Astrocyte of the spinal cord (primary cell): ENCODE results near the gene TRIO.
A peak's percentile ranks its signal among the peaks of the same experiment; 100 is the strongest.

Source experiments
- DNase-seq: peaks from one replicate; pipeline ENCODE4 v3.0.0; 2011; ENCODE audit warnings: low read depth, low spot score
- H3K4me3 ChIP-seq: 2 replicates; pipeline ENCODE4 v1.5.1; 2011; ENCODE audit warnings: low read depth, mild to moderate bottlenecking, low read length, moderate library complexity
- in situ Hi-C: cut with HindIII; loops from 2 replicates; pipeline ENCODE4 v1.10.0; 2017; ENCODE audit warnings: low sequenced_read_pairs
- TF ChIP-seq, protein P1 (sequence below): IDR thresholded peaks from 2 replicates; pipeline ENCODE4 v1.5.1; 2012; ENCODE audit warnings: low read depth, mild to moderate bottlenecking, low read length, inconsistent platforms

The TRIO gene

DNA sequence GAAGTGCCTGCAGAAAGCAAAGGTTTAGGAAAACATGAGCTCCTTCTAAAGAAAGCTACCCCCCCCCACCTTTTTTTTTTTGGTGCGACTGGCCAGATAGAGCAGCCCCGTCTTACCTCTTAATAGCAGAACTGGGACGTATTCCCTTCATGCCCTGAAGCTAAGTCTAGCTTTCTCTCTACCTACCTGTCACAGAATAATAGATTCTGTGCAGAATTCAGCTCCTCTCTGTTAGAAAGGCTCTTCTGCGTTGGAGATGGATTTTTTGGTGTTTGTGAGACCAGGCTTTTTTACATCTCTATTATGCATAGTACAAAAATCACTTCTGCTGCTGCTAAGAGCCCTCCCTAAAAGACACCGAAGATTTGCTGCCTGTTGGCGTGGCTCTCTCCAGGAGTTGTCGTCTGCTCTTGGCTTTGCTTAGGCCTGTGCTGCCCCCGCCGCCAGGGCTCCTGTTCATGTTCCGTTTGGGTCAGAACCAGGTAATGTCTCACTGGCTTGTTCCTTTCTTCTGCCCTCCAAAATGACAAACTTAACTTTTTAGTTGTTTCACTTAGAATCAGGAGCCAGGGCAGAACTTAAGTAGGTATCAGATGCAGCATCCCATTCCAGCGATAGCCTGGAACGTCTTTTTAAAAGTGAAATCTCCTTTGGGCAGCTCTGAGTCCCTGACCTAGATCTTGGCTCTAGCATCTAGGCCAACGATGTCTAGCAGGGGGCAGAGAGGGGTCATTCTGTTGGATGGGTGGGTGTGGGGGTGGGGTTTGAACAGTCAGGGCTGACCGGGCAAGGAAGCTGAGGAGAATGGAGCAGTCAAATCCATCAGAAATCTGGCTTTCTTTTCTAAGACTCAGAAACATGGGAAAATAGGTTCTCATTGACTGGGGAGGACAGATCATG is 2.5 kb downstream of the TRIO start:
- TF ChIP-seq, protein P1, sequence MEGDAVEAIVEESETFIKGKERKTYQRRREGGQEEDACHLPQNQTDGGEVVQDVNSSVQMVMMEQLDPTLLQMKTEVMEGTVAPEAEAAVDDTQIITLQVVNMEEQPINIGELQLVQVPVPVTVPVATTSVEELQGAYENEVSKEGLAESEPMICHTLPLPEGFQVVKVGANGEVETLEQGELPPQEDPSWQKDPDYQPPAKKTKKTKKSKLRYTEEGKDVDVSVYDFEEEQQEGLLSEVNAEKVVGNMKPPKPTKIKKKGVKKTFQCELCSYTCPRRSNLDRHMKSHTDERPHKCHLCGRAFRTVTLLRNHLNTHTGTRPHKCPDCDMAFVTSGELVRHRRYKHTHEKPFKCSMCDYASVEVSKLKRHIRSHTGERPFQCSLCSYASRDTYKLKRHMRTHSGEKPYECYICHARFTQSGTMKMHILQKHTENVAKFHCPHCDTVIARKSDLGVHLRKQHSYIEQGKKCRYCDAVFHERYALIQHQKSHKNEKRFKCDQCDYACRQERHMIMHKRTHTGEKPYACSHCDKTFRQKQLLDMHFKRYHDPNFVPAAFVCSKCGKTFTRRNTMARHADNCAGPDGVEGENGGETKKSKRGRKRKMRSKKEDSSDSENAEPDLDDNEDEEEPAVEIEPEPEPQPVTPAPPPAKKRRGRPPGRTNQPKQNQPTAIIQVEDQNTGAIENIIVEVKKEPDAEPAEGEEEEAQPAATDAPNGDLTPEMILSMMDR: no peak
- H3K4me3 ChIP-seq: peak overlapping the region; percentile 91
- no peak for DNase-seq
- in situ Hi-C loops: no loop called here

DNA sequence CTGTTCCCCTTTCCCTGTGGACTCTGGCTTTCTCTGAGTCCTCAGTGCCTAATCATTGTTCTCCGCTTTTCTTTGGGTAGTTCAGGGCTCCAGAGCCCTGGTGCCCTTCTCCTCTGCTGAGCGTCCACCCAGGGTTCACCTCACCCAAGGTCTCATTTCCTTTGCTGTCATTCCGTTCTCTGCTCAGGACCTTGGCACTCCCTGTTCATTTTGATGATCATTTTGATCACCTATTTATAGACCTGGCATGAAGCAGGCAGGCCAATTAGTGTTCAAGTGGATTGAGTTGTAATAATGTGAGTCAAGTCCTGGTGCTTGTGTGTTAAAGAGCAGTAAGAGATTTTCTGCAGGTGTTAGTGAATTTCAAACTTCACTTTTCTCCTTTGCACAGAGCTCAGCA is 3.6 kb downstream of the TRIO start:
- in situ Hi-C loops: no loop called here
- no peak for DNase-seq
- TF ChIP-seq, protein P1: no peak
- H3K4me3 ChIP-seq: peak overlapping the region; percentile 91

DNA sequence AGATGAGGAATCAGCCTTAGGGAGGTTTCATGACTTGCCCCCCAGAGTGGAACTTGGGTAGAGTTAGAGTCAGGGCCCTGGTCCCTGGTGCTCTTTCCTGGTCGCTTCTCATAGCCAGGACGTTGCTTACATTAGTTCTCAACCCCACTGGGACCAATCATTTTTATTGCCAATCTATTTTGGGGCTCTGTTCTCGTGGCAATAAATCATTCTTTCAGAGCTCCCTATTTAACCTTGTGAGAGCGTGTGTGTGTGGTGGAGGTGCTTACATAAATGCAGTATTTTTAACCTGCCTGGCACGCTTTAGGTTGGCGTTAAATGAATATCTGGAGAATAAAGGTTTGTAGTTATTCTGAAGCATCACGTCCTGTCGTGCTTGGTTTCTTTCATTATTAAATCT is 4.1 kb downstream of the TRIO start:
- in situ Hi-C loops: no loop called here
- TF ChIP-seq, protein P1: no peak
- peak overlapping the region; percentile 91 for H3K4me3 ChIP-seq
- DNase-seq: no peak

DNA sequence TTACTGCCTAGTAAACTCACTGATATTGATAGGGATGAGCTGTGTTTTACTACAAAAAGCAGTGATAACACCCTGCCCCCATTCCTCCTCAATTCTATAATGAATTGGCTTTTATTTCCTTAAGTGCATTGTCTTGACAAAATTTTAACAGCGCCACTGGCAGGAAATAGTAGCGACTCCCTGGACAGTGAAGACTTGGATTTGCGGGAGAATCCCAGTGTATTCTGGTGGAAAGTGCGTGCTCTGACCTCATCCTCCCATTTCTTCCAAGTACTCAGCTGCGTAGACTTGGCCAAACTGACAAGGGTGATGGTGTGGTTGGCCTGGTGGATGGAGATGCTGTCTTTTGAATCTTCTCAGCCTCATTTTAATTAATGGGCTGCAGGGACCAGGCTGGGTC is 5.3 kb downstream of the TRIO start:
- in situ Hi-C loops: no loop called here
- DNase-seq: no peak
- TF ChIP-seq, protein P1: no peak
- no peak overlapping the region for H3K4me3 ChIP-seq

DNA sequence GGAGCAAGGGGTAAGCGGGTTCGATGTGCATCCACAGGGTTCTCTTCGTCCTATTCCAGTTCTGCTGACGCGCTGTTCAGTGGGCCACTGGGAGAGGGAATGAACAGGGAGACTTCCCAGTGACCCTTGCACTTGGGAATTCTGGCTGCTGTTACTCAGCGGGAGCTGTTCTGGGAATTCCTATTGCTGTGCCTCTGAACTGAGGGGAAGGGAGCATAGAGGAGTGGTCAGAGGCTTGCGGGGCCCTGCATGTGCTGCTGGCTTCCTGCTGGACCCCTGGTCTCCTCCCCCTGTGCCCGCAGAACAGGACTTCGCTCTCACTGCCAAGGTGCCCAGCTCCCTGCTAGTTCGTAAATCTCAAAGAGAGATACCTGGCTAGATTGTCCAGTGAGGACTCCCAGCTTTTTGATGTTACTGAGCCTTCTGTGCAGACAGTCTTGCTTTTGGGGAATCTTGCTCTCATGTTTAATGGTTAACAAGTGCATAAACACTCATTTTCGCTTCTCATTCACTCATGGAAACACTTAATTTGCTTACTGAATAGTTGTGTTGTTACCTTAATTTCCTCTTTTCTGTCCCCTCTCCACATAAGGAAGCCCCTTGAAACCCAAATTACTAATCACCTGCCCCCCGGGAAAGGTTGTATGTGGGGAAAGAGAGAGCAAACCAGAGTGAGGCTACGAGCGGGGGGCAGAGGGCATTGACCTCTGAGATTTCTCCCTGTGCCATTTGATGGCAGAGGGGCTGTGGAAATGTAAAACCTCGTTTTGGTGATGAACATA is 5.9 kb downstream of the TRIO start:
- in situ Hi-C loops: no loop called here
- no peak for DNase-seq
- no peak overlapping the region for H3K4me3 ChIP-seq
- TF ChIP-seq, protein P1: no peak

DNA sequence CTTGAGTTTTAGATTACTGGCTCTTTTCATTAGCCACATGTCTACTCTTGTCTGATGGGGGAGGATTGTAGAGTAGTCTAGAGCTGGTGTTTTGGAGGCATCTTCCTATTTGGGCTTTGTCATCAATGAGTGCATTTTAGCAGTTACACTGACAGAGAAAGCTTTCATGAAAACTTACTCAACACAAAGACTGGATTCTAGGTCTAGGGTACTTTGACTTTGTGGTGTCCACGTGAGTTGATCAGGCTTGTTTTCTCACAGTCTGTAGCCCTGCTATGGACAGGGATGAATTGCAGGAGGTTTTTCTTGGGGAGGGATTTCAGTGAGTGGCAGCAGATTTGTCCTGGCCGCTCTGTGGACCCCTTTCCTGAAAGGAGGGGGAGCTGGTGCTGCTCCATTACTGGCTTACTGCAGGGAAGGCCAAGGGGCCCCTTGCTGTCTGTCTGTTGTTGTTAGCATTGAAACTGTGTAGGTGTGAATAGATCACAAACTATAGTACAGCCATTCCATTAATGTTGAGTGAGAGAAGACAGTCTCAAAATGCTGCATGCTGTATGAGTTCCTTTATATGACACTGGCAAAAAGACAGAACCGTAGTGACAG is 6.6 kb downstream of the TRIO start:
- H3K4me3 ChIP-seq: no peak overlapping the region
- TF ChIP-seq, protein P1: no peak
- no peak for DNase-seq
- in situ Hi-C loops: no loop called here
